ENCODE data around the gene GRHL1. TPM values are rescaled to one million over a fixed set of nuclear protein-coding genes. Genes with fewer than 3 reads are reported as not detected.

GRHL1 gene
- total RNA-seq, 2 experiments from 2014 or later = 0.28 to 0.38 TPM

DNA sequence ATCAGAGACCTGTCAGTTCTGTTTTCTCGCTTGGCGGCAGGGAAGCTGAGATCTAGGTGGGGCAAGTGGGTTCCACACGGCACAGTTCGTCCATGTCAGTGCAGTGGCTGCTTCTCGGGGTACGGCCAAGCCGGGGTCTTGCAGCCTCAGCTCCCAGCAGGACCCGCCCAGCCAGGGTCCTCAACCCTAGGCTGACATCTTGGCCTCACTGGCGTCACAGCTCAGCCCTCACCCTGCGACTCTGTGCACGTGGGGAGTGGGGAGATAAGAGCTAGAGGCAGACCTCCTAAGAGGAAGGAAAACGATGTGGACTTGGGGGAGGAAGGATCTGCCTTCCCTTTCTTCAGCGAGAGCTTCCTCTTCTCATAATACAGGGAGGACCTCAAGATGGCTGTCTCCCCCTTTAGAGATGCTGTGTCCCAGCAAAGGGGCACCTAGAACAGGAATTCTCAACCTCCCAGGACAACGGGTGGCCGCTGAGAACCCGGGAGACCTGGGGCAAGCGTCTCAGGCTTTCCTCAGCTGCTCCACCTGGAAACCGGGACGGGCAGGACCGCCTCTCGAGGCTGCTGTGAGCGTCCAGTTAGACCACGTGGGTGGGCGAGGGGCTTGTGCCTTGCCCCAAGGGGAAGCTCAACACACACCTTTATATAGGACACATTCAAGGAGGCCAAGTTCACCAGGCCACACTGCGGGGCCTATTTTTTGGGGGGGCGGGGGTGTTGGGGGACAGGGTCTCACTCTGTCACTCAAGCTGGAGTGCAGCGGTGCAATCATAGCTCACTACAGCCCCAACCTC lies 68.3 kb downstream of the GRHL1 start:
- Histone ChIP-seq H3K27ac (ENCODE audit: low read depth in 1 of 2, low read length in 2 of 2) (no peak overlapping the region), H3K4me3 (ENCODE audit: low read length) (no peak overlapping the region), H3K36me3 (ENCODE audit: insufficient read depth, low read length) (no peaks in the 10 kb centered on the region), H3K4me1 (ENCODE audit: insufficient read depth, low read length) (no peaks in the 10 kb centered on the region), H3K9me3 (ENCODE audit: control insufficient read depth in 1 of 2, insufficient read depth in 1 of 2, low read length in 2 of 2) (peaks cover 0 to 20% of the 10 kb centered on the region in 2 experiments), H3K27me3 (ENCODE audit: control insufficient read depth in 1 of 2, insufficient read depth in 2 of 2, low read length in 2 of 2) (no peaks in the 10 kb centered on the region)
- DNase-seq = no peak
- Mint-ChIP-seq H3K4me1 (ENCODE audit: low read depth) (no peaks in the 10 kb centered on the region), H3K4me3 (no peak overlapping the region), H3K36me3 (ENCODE audit: low read depth) (no peaks in the 10 kb centered on the region), H3K27ac (no peak overlapping the region), H3K27me3 (peaks cover 13% of the 10 kb centered on the region), H3K9me3 (peaks cover 10% of the 10 kb centered on the region)
- CTCF ChIA-PET = interaction anchor here (0.5 to 1.8 kb wide), 2 partner anchors 29 to 155 kb away, joined by 3 to 9 read pairs; no protein-coding TSS in a partner anchor
- TF ChIP-seq, protein P1, sequence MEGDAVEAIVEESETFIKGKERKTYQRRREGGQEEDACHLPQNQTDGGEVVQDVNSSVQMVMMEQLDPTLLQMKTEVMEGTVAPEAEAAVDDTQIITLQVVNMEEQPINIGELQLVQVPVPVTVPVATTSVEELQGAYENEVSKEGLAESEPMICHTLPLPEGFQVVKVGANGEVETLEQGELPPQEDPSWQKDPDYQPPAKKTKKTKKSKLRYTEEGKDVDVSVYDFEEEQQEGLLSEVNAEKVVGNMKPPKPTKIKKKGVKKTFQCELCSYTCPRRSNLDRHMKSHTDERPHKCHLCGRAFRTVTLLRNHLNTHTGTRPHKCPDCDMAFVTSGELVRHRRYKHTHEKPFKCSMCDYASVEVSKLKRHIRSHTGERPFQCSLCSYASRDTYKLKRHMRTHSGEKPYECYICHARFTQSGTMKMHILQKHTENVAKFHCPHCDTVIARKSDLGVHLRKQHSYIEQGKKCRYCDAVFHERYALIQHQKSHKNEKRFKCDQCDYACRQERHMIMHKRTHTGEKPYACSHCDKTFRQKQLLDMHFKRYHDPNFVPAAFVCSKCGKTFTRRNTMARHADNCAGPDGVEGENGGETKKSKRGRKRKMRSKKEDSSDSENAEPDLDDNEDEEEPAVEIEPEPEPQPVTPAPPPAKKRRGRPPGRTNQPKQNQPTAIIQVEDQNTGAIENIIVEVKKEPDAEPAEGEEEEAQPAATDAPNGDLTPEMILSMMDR (IDR thresholded peaks at IDR 0.05) = no peak
- intact Hi-C loops (cut with DNase I, micrococcal nuclease) = no loop called here
- POLR2A ChIA-PET = interaction anchor here (1.1 kb wide), 1 partner anchor 9 kb away, joined by 4 read pairs; no protein-coding TSS in a partner anchor
- ATAC-seq (ENCODE audit: poor library complexity) = no peak

DNA sequence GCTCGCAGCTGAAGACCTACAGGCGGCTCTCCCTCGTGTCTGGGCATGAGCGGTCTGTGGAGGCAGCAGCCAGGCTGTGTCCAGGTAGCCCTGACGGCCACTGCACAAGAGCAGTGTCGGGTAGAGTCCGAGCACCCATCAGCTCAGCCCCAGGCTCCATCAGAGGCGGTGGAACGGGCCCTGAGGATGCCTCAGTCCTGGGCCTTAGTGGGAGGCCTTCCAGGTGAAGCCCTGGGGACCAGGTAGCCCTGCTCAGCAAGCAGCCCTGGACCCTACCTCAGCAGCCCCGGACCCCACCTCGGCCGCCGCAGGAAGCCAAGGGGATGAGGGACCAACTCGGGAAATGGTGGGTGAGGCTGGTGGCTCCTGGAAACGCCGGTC lies 70.5 kb downstream of the GRHL1 start:
- Histone ChIP-seq H3K4me1 (ENCODE audit: insufficient read depth, low read length) (no peaks in the 10 kb centered on the region), H3K27ac (ENCODE audit: low read depth in 1 of 2, low read length in 2 of 2) (no peak overlapping the region), H3K36me3 (ENCODE audit: insufficient read depth, low read length) (no peaks in the 10 kb centered on the region), H3K4me3 (ENCODE audit: low read length) (no peak overlapping the region), H3K27me3 (ENCODE audit: control insufficient read depth in 1 of 2, insufficient read depth in 2 of 2, low read length in 2 of 2) (no peaks in the 10 kb centered on the region), H3K9me3 (ENCODE audit: control insufficient read depth in 1 of 2, insufficient read depth in 1 of 2, low read length in 2 of 2) (peaks cover 0 to 6% of the 10 kb centered on the region in 2 experiments)
- DNase-seq (no peak), ATAC-seq (ENCODE audit: poor library complexity) (no peak)
- TF ChIP-seq, protein P1 (IDR thresholded peaks at IDR 0.05) = no peak
- ChIA-PET POLR2A (no interaction called here), CTCF (no interaction called here)
- no peak overlapping the region for H3K4me3 Mint-ChIP-seq
- H3K4me1 Mint-ChIP-seq (ENCODE audit: low read depth) = no peaks in the 10 kb centered on the region
- no peak overlapping the region for H3K27ac Mint-ChIP-seq
- peaks cover 13% of the 10 kb centered on the region for H3K27me3 Mint-ChIP-seq
- no peaks in the 10 kb centered on the region for H3K36me3 Mint-ChIP-seq (ENCODE audit: low read depth)
- peaks cover 7% of the 10 kb centered on the region for H3K9me3 Mint-ChIP-seq
- intact Hi-C loops (cut with DNase I, micrococcal nuclease) = no loop called here

DNA sequence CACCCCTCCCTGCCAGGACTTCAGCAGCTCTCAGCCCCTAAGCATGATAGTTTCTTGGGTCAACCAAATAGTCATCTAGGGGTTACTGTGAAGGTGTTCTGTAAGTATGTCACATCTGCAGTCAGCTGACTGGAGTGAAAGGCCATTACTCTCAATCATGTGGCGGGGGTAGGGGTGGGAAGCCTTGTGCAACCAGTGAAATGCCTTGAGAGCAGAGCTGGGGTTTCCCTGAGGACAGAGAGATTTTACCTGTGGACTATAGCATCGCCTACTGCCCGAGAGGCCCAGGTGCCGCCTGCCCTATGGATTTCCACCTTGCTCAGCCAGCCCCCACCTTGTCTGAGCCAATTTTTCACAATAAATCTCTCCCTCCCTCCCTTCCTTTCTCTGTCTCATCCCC lies 71.0 kb downstream of the GRHL1 start:
- intact Hi-C loops (cut with DNase I, micrococcal nuclease) = no loop called here
- H3K27me3 ChIP-seq (ENCODE audit: control insufficient read depth in 1 of 2, insufficient read depth in 2 of 2, low read length in 2 of 2) = no peaks in the 10 kb centered on the region

More for the DNA sequence above, 71.0 kb downstream of the GRHL1 start:
- Mint-ChIP-seq H3K4me1 (ENCODE audit: low read depth) (peaks cover 2% of the 10 kb centered on the region), H3K27ac (no peak overlapping the region), H3K9me3 (peaks cover 3% of the 10 kb centered on the region), H3K27me3 (peaks cover 10% of the 10 kb centered on the region), H3K36me3 (ENCODE audit: low read depth) (no peaks in the 10 kb centered on the region), H3K4me3 (no peak overlapping the region)
- DNase-seq = no peak
- Histone ChIP-seq H3K36me3 (ENCODE audit: insufficient read depth, low read length) (no peaks in the 10 kb centered on the region), H3K4me3 (ENCODE audit: low read length) (no peak overlapping the region), H3K9me3 (ENCODE audit: control insufficient read depth in 1 of 2, insufficient read depth in 1 of 2, low read length in 2 of 2) (peaks cover 0 to 4% of the 10 kb centered on the region in 2 experiments), H3K4me1 (ENCODE audit: insufficient read depth, low read length) (no peaks in the 10 kb centered on the region), H3K27ac (ENCODE audit: low read depth in 1 of 2, low read length in 2 of 2) (no peak overlapping the region)
- ATAC-seq (ENCODE audit: poor library complexity) = no peak
- ChIA-PET CTCF (no interaction called here), POLR2A (no interaction called here)
- TF ChIP-seq, protein P1 (IDR thresholded peaks at IDR 0.05) = no peak
